Vagina (tissue), 2 donors: Measurements from ENCODE around the gene MAMLD1. TPM values are rescaled to one million over a fixed set of nuclear protein-coding genes. Genes with fewer than 3 reads are reported as not detected.
A peak's percentile ranks its signal among the peaks of the same experiment; 100 is the strongest.

Experiments
- DNase-seq, 2 donors: peaks; one replicate each; pipeline ENCODE4 v3.0.0-alpha.2; 2017; ENCODE audit errors: extremely low spot score in 2 of 2
- H3K27ac ChIP-seq: fragments of 200-600 bp; sonication (generic); one replicate; pipeline ENCODE4 v1.5.1; 2019
- H3K27me3 ChIP-seq: fragments of 200-600 bp; sonication (generic); one replicate; pipeline ENCODE4 v1.5.1; 2019
- H3K36me3 ChIP-seq, 2 donors: fragments of 200-600 bp; sonication (generic); one replicate each; pipeline ENCODE4 v1.5.1; 2017 to 2019
- H3K4me1 ChIP-seq: fragments of 200-600 bp; sonication (generic); one replicate; pipeline ENCODE4 v1.5.1; 2019
- H3K4me3 ChIP-seq, 2 donors: fragments of 200-600 bp; sonication (generic); 1 replicate in 1 of 2; 2 replicates in 1 of 2; pipeline ENCODE4 v1.5.1; 2016 to 2019
- H3K9me3 ChIP-seq: fragments of 200-600 bp; sonication (generic); one replicate; pipeline ENCODE4 v1.5.1; 2019
- POLR2A ChIP-seq, 2 donors: fragments of 450-650 bp; IDR thresholded peaks; one replicate each; pipeline ENCODE4 v1.6.1; 2017; ENCODE audit warnings: antibody characterized with exemption in 2 of 2, mild to moderate bottlenecking in 2 of 2, moderate library complexity in 2 of 2
- POLR2AphosphoS5 ChIP-seq, 2 donors: sonication (generic); formaldehyde crosslinking; IDR thresholded peaks; one replicate each; pipeline ENCODE4 v1.9.0; 2017; ENCODE audit warnings: antibody characterized with exemption in 2 of 2, mild to moderate bottlenecking in 2 of 2, low read depth in 1 of 2; ENCODE audit not compliant: insufficient read depth in 1 of 2
- intact Hi-C: fragments of 100-400 bp; cut with DNase I; formaldehyde crosslinking; loops from one replicate; pipeline ENCODE4 v1.15.1; 2023
- total RNA-seq: library from RNA; depleted of rRNA; stranded (reverse); fragments of >200 nt; gene quantifications from one replicate; pipeline ENCODE4 v1.2.3, GENCODE V29; 2016
- TF ChIP-seq, protein P1 (sequence below), 3 experiments: fragments of 450-650 bp in 2 of 3; fragments of 200-600 bp in 1 of 3; sonication (generic) in 1 of 3; IDR thresholded peaks; one replicate each; pipeline ENCODE4 v1.5.1; 2017 to 2019; ENCODE audit warnings: antibody characterized with exemption in 3 of 3, mild to moderate bottlenecking in 2 of 3, moderate library complexity in 2 of 3

MAMLD1 gene
- total RNA-seq, 1 donor from 2014 or later = 3.2 TPM

DNA sequence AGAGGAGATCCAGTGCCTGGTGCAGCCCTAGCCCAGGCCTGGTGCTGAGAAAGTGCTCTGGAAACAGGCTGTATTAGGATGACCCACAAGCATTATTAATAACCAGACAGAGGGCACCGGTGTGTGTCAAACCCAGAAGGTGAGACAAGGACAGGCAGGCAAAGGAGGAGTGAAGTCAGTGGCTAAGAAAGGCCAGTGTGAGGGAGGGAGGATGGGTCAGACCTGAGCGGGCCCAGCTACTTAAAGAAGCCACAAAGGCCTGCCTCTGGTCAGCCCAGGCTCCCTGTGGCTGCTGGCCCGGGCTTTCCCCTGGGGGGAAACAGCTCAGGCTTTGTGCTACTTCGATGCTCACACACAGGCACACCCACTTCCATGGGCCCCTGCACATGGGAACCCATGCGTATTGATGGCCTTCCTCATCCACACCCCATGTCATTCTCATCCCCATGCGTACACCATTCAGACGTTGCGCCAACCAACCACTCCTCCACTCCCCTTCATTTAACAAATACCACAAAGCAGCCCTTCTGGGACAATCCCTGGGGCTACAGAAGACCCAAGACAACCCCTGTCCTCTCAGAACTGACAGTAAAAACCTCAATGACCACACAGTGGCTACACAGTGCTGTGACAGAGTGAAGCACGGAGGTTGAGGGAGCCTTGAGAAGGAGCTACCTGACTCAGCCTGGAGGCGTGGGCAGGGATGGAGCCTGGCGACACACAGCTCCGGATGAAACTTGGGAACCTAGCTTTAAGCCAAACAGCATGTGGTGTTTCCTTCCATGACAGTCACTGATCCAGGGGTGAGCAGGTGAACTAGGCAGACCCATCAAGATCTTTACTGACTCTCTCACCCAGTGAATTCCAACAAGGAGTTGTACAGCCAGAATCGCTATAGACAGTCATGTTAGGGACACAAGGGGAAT lies 180.4 kb downstream of the MAMLD1 start:
- Histone ChIP-seq H3K27me3 (no peaks in the 10 kb centered on the region), H3K36me3 (no peaks in the 10 kb centered on the region), H3K4me1 (peaks cover 10% of the 10 kb centered on the region), H3K9me3 (no peaks in the 10 kb centered on the region), H3K4me3 (no peak overlapping the region), H3K27ac (no peak overlapping the region)
- no peak for DNase-seq
- intact Hi-C loops = no loop called here
- TF ChIP-seq POLR2AphosphoS5 (IDR thresholded peaks at IDR 0.05; ENCODE audit: insufficient read depth in 1 of 2, low read depth in 1 of 2) (no peak), POLR2A (IDR thresholded peaks at IDR 0.05) (no peak)
- TF ChIP-seq, protein P1, sequence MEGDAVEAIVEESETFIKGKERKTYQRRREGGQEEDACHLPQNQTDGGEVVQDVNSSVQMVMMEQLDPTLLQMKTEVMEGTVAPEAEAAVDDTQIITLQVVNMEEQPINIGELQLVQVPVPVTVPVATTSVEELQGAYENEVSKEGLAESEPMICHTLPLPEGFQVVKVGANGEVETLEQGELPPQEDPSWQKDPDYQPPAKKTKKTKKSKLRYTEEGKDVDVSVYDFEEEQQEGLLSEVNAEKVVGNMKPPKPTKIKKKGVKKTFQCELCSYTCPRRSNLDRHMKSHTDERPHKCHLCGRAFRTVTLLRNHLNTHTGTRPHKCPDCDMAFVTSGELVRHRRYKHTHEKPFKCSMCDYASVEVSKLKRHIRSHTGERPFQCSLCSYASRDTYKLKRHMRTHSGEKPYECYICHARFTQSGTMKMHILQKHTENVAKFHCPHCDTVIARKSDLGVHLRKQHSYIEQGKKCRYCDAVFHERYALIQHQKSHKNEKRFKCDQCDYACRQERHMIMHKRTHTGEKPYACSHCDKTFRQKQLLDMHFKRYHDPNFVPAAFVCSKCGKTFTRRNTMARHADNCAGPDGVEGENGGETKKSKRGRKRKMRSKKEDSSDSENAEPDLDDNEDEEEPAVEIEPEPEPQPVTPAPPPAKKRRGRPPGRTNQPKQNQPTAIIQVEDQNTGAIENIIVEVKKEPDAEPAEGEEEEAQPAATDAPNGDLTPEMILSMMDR (IDR thresholded peaks at IDR 0.05) = no peak

DNA sequence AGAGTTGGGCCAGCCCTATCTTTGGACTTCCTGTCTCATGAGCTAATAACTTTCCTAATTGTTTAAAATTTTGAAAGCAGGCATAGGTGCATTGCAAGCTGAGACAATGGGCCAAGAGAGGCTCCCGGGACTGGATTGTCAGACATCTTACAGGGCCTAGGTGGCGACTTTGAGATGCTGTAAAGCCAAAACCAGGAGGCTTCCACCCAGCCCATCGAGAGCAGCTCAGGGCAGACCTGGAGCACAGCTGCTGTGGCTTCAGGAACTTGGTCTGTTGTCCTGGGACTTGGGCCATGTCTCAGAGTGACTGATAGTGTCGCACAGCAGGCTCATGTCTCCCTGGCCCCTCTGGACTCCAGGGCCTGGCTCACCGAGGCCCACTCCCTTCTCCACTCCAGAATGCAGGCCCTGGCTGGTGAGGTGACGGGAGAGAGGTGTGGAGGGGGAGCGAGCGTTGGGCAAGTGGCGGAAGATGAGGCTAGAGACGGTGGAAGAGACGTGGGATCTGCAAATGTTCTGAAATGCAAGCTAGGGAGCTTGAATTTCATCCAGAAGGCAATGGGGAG lies 181.2 kb downstream of the MAMLD1 start:
- H3K4me3 ChIP-seq = no peak overlapping the region
- H3K27ac ChIP-seq = no peak overlapping the region
- no peaks in the 10 kb centered on the region for H3K36me3 ChIP-seq
- peaks cover 10% of the 10 kb centered on the region for H3K4me1 ChIP-seq
- DNase-seq = no peak
- H3K9me3 ChIP-seq = no peaks in the 10 kb centered on the region
- H3K27me3 ChIP-seq = no peaks in the 10 kb centered on the region
- intact Hi-C loops = no loop called here
- TF ChIP-seq POLR2AphosphoS5 (IDR thresholded peaks at IDR 0.05; ENCODE audit: insufficient read depth in 1 of 2, low read depth in 1 of 2) (no peak), POLR2A (IDR thresholded peaks at IDR 0.05) (no peak)
- TF ChIP-seq, protein P1 (IDR thresholded peaks at IDR 0.05) = no peak

DNA sequence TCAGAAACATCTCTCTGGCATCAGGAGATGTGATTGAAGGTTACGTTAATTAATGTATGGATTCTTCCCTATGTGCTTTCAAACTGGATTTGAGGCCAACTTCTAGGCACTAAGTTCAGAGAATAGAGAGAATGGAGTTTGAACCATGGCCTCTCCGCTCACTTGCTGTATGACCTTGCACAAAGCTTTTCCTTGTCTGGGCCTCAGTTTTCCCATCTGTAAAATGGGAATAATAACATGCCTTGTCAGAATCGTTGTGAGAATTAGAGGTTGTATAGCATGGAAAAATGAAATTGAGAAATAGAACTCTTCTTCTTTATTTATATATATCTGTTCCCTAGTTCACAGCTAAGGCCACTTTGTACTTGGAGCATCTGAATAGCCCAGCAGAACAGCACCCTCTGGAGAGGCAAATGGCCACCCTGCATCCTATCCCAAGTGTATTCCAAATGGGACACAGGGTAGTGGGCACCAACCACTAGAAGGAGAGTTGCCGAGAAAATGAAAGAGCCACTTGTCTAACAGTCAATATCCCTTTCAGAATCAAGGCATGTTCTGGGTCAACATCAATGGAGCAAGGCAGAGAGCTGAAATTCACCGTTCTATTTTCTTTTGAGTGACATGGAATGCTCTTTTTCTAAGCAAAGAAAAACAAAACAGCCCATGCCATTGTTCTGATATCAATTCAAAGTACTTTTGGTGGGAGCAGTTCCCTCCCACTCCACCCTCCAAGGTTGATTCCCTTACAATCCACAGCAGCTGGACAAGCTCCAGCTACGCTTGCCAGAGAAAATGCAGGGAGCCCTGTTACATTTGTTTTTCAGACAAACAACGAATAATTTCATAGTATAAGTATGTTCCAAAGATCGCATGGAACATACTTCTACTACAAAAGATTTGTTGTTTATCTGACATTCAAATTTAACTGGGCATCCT lies 182.0 kb downstream of the MAMLD1 start:
- H3K27ac ChIP-seq = no peak overlapping the region
- TF ChIP-seq, protein P1 (IDR thresholded peaks at IDR 0.05) = no peak
- TF ChIP-seq POLR2A (IDR thresholded peaks at IDR 0.05) (no peak), POLR2AphosphoS5 (IDR thresholded peaks at IDR 0.05; ENCODE audit: insufficient read depth in 1 of 2, low read depth in 1 of 2) (no peak)
- intact Hi-C loops = no loop called here

DNA sequence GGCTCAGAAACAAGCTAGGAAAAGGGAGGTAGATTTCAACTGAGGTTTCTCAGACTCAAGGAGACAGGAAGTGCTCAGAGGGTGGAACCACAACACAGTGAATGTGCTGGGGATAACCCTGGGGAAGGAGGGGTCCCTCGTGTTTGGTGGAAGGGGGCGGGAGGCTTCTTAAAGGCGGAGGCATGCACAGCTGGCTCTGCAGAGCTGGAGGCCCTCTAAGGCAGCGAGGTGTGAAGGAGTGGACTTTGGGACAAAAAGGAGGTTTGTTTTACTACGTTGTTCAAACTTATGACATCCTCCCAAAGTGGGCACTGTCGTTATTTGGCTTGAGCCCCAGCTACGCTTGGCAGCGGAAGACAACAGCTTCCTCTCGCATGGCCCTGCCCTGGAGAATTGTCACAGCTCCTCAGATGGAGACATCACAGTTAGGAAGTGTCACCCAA lies 183.6 kb downstream of the MAMLD1 start:
- no peak overlapping the region for H3K4me3 ChIP-seq
- intact Hi-C loops = no loop called here
- no peak for TF ChIP-seq POLR2AphosphoS5 (IDR thresholded peaks at IDR 0.05; ENCODE audit: insufficient read depth in 1 of 2, low read depth in 1 of 2)
- no peak for TF ChIP-seq POLR2A (IDR thresholded peaks at IDR 0.05)
- TF ChIP-seq, protein P1 (IDR thresholded peaks at IDR 0.05) = no peak
- no peaks in the 10 kb centered on the region for H3K36me3 ChIP-seq
- H3K9me3 ChIP-seq = no peaks in the 10 kb centered on the region
- no peaks in the 10 kb centered on the region for H3K27me3 ChIP-seq
- H3K4me1 ChIP-seq = peaks cover 10% of the 10 kb centered on the region
- H3K27ac ChIP-seq = peak overlapping the region; percentile 80
- DNase-seq = no peak

More for the DNA sequence above, 182.0 kb downstream of the MAMLD1 start:
- no peak for DNase-seq
- Histone ChIP-seq H3K36me3 (no peaks in the 10 kb centered on the region), H3K4me3 (no peak overlapping the region), H3K9me3 (no peaks in the 10 kb centered on the region), H3K27me3 (no peaks in the 10 kb centered on the region), H3K4me1 (peaks cover 10% of the 10 kb centered on the region)
